Heart left ventricle (tissue), 16 donors: ENCODE measurements around the gene CDH12. TPM values are rescaled to one million over a fixed set of nuclear protein-coding genes. Genes with fewer than 3 reads are reported as not detected.

Experiments used
- ATAC-seq, 4 donors: fragments of 200-7000 bp; cut with Tn5 transposase; one replicate each; pipeline ENCODE4 v1.9.1; 2020 to 2022; ENCODE audit warnings: moderate library complexity in 4 of 4, mild to moderate bottlenecking in 3 of 4, moderate number of reproducible peaks in 1 of 4
- DNase-seq, 5 donors: peaks; one replicate each; pipeline ENCODE4 v3.0.0-alpha.2; 2020
- H3K27ac ChIP-seq, 12 donors: fragments of 200-600 bp; sonication (generic) in 4 of 12; one replicate each; pipeline versions ENCODE4 v1.5.0 to v1.8.0; 2016 to 2022; ENCODE audit warnings: mild to moderate bottlenecking in 2 of 12
- H3K27me3 ChIP-seq, 9 donors: fragments of 200-600 bp; sonication (generic) in 2 of 9; one replicate each; pipeline versions ENCODE4 v1.5.1 to v1.8.0; 2016 to 2022; ENCODE audit warnings: mild to moderate bottlenecking in 3 of 9
- H3K36me3 ChIP-seq, 9 donors: fragments of 200-600 bp; sonication (generic) in 2 of 9; one replicate each; pipeline versions ENCODE4 v1.5.0 to v1.8.0; 2018 to 2022; ENCODE audit warnings: mild to moderate bottlenecking in 2 of 9
- H3K4me1 ChIP-seq, 12 donors: fragments of 200-600 bp; sonication (generic) in 4 of 12; one replicate each; pipeline versions ENCODE4 v1.5.0 to v1.8.0; 2016 to 2022; ENCODE audit warnings: mild to moderate bottlenecking in 3 of 12
- H3K4me3 ChIP-seq, 12 donors: fragments of 200-600 bp; sonication (generic) in 4 of 12; one replicate each; pipeline versions ENCODE4 v1.5.0 to v1.8.0; 2017 to 2022; ENCODE audit warnings: mild to moderate bottlenecking in 9 of 12, moderate library complexity in 4 of 12
- H3K9me3 ChIP-seq, 12 donors: fragments of 200-600 bp; sonication (generic) in 4 of 12; one replicate each; pipeline versions ENCODE4 v1.5.0 to v1.8.0; 2016 to 2022; ENCODE audit warnings: mild to moderate bottlenecking in 1 of 12
- POLR2A ChIP-seq, 2 donors: fragments of 450-650 bp; IDR thresholded peaks; one replicate each; pipeline ENCODE4 v1.6.1; 2017; ENCODE audit warnings: antibody characterized with exemption in 2 of 2, mild to moderate bottlenecking in 2 of 2, moderate library complexity in 2 of 2
- WGBS, 4 donors: extraction: QIAGEN DNeasy Blood & Tissue Kit in 2 of 4; methylation state at CpG; one replicate each; pipeline versions ENCODE4 v1.1.5 to v1.1.7; 2013 to 2018; 5-methylcytosine and 5-hydroxymethylcytosine counted together
- intact Hi-C, 10 donors: fragments of 100-400 bp; cut with DNase I; formaldehyde crosslinking; loops; one replicate each; pipeline versions ENCODE4 v1.11.1 to v1.14.2; 2022
- polyA plus RNA-seq, 2 donors: library from polyadenylated mRNA; stranded (reverse); fragments of 200-250 nt; gene quantifications; one replicate each; pipeline ENCODE4 v1.2.3, GENCODE V29; 2013
- total RNA-seq, 9 donors: library from RNA; depleted of rRNA in 2 of 9; stranded (reverse); fragments of >200 nt in 2 of 9; fragmentation: NEBNext Ultra II Directional in 3 of 9; extraction: Animal tissue kit (Norgen Biotek cat#: 25700) in 3 of 9; gene quantifications; one replicate each; pipeline versions ENCODE4 v1.1.0 to v1.2.4, GENCODE V29; 2016 to 2023
- TF ChIP-seq, protein P1 (sequence below), 12 donors: fragments of 200-600 bp; sonication (generic) in 4 of 12; IDR thresholded peaks; one replicate each; pipeline versions ENCODE4 v1.5.0 to v1.8.0; 2018 to 2022; ENCODE audit warnings: antibody characterized with exemption in 12 of 12, mild to moderate bottlenecking in 5 of 12
- donor health status: ischemic (EF 13 %, LVEDD 7.1; RV severe dilation, severe dysfunction).
- donor health status: healthy with polysubstance abuse.
- donor health status: DM: no; HTN: yes; CAD: no.
- donor health status: DM: no; HTN: no; CAD: no.
- donor health status: ischemic (EF 25% LVEDD 6.9; RV normal size, moderate dysfunction).
- donor health status: ischemic (EF 25% LVEDD 5.7; RV mildly dilated, moderate dysfunction).
- donor health status: healthy.
- donor health status: DM: yes; HTN: yes; CAD: no.
- donor health status: ischemic (EF 35%, LVEDD 5.7; RV mildly dilated, moderate dysfunction).
- donor health status: nonischemic (EF 11% LVEDD 7.7; RV severe dilation, severe dysfunction).
- donor health status: DM: yes; HTN: yes; CAD: no.
- donor health status: PGD.
- donor health status: ischemic (EF 29% LVEDD 5.4; RV normal size, mild dysfunction).
- donor health status: nonischemic (EF 23%, LVEDD 6.1; RV moderate dilation, normal function).

The CDH12 gene
- total and polyA plus RNA-seq, 11 donors: 0.11 TPM; not detected in 10

DNA sequence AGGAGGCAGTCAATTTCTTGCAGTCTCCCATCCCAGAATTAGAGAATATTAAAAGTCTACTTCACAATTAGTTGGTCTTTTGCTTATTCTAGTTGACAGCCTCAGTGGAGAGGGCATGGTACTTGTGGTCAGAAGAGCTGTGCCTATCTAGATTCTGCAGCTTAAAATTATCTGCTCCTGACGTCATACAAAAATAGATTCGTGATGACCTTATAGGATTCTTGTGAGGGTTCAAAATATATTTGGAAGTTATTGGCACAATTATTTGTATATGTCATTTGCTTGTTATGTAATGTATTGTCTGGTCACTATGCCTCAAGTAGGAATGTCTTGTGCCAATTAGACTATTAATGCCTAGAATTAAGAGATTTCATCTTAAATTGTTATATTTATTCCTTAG is 142.5 kb downstream of the CDH12 start:
- intact Hi-C loops: no loop called here
- Histone ChIP-seq H3K27ac (no peak overlapping the region), H3K4me3 (no peak overlapping the region), H3K4me1 (no peaks in the 10 kb centered on the region), H3K36me3 (no peaks in the 10 kb centered on the region), H3K9me3 (no peaks in the 10 kb centered on the region), H3K27me3 (no peaks in the 10 kb centered on the region)
- ATAC-seq: no peak
- DNase-seq: no peak
- WGBS, 4 donors: 15 to 50% (median 40%) methylated on average over 2 of the region's 2 CpGs
- TF ChIP-seq POLR2A (IDR thresholded peaks at IDR 0.05): no peak
- TF ChIP-seq, protein P1, sequence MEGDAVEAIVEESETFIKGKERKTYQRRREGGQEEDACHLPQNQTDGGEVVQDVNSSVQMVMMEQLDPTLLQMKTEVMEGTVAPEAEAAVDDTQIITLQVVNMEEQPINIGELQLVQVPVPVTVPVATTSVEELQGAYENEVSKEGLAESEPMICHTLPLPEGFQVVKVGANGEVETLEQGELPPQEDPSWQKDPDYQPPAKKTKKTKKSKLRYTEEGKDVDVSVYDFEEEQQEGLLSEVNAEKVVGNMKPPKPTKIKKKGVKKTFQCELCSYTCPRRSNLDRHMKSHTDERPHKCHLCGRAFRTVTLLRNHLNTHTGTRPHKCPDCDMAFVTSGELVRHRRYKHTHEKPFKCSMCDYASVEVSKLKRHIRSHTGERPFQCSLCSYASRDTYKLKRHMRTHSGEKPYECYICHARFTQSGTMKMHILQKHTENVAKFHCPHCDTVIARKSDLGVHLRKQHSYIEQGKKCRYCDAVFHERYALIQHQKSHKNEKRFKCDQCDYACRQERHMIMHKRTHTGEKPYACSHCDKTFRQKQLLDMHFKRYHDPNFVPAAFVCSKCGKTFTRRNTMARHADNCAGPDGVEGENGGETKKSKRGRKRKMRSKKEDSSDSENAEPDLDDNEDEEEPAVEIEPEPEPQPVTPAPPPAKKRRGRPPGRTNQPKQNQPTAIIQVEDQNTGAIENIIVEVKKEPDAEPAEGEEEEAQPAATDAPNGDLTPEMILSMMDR (IDR thresholded peaks at IDR 0.05): no peak

DNA sequence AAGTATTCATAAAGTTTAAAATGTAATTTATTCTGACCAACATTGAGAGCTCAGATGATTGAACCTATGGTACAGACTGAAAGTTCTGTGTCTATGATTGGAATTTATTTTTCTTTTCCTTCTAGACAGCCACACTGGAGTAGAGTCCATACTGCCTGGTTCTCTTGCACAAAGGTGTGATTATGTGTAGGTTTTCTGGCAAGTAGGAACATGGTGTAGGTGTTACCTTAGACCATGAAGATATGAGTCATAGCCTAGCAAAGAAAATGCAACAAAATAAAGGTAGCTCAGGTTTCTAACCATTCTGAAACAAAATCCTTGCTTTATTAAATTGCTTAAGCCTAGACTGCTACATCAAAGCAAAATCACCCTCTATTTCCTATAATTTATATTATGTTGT is 143.4 kb downstream of the CDH12 start:
- H3K27me3 ChIP-seq: no peaks in the 10 kb centered on the region
- no peaks in the 10 kb centered on the region for H3K36me3 ChIP-seq
- no peaks in the 10 kb centered on the region for H3K9me3 ChIP-seq
- H3K4me1 ChIP-seq: no peaks in the 10 kb centered on the region
- DNase-seq (no peak), ATAC-seq (no peak)
- intact Hi-C loops: no loop called here
- TF ChIP-seq POLR2A (IDR thresholded peaks at IDR 0.05): no peak
- TF ChIP-seq, protein P1 (IDR thresholded peaks at IDR 0.05): no peak
- no peak overlapping the region for H3K4me3 ChIP-seq
- no peak overlapping the region for H3K27ac ChIP-seq

DNA sequence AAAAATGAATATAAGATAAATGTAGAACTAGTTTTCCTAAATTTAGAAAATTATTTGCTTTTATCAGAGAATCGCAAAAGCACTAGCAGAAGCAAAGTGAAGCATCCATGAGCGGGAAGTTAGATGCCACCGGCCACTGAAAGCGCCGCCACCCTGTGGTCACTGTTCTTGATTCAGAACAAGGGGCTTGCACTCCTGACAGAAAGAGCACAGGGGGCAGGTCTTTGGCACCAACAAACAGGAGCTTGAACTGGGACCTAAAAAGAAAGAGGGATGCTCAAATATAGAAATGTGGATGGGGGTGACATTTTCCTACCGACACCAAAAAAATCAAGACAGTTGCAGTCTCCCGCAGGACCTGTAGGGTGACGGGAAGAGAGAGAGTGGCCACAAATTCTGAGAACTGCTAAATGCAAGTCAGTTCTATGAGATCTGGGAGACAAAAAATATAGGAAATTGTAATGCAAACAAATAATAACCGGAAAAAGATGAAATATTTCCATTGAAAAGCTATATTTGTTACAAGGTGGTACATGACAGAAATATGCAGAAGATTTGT is 144.3 kb downstream of the CDH12 start:
- WGBS, 4 donors: 78 to 85% (median 81%) methylated on average over 9 of the region's 9 CpGs
- no peak for TF ChIP-seq POLR2A (IDR thresholded peaks at IDR 0.05)
- TF ChIP-seq, protein P1 (IDR thresholded peaks at IDR 0.05): no peak
- Histone ChIP-seq H3K27me3 (no peaks in the 10 kb centered on the region), H3K4me3 (no peak overlapping the region), H3K4me1 (no peaks in the 10 kb centered on the region), H3K9me3 (no peaks in the 10 kb centered on the region), H3K27ac (no peak overlapping the region), H3K36me3 (no peaks in the 10 kb centered on the region)
- intact Hi-C loops: no loop called here
- DNase-seq (no peak), ATAC-seq (no peak)

DNA sequence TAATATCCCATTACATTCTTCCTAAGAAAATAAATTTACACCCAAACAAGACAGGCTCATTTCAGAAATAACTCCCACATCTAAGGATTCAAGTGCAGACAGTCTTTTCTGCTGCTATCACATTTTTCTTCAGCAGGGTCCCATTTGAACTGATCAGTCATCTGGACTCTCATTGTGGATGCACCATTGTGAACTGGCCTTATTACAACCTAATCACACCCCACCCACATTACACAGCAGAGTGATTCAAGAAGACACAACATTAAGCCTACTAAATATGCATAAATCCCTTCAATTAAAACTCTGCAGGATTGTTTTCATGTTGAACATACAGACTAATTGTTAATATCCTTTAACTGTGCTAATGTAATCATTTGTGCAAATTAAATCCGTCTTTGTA is 146.2 kb downstream of the CDH12 start:
- no peak overlapping the region for H3K4me3 ChIP-seq
- no peak overlapping the region for H3K27ac ChIP-seq
- no peaks in the 10 kb centered on the region for H3K36me3 ChIP-seq
- intact Hi-C loops: no loop called here
- no peaks in the 10 kb centered on the region for H3K27me3 ChIP-seq
- H3K9me3 ChIP-seq: no peaks in the 10 kb centered on the region
- ATAC-seq (no peak), DNase-seq (no peak)
- TF ChIP-seq POLR2A (IDR thresholded peaks at IDR 0.05): no peak
- TF ChIP-seq, protein P1 (IDR thresholded peaks at IDR 0.05): no peak
- 72 to 89% (median 84%) methylated on average over 1 of the region's 1 CpG for WGBS, 4 donors
- no peaks in the 10 kb centered on the region for H3K4me1 ChIP-seq
